IMR-90 (cell line): ENCODE results near the gene OR2A1. TPM values are rescaled to one million over a fixed set of nuclear protein-coding genes. Genes with fewer than 3 reads are reported as not detected.
"Not testable (repeated sequence)": the region's sequence is repeated elsewhere in the genome, so short reads cannot be mapped to it uniquely, and the experiment has no call there.

ENCODE experiments used
- ATAC-seq: fragments of 200-7000 bp; cut with Tn5 transposase; 2 replicates; pipeline ENCODE4 v1.9.1; 2020; ENCODE audit warnings: low read depth, mild to moderate bottlenecking, moderate library complexity
- BruUV-seq: library from RNA; stranded (reverse); fragments of 400-500 nt; replicated peaks from 2 replicates; lab custom pipeline; 2021; lab: Mats Ljungman, UMichigan
- CTCF ChIA-PET: fragments of 300-600 bp; formaldehyde crosslinking; extraction: SDS; loops from one replicate; lab custom pipeline; 2021; ENCODE audit warnings: antibody characterized with exemption; lab: Yijun Ruan, JAX
- POLR2A ChIA-PET: fragments of 300-600 bp; sonication (Branson Sonifier 250); formaldehyde crosslinking; loops from one replicate; lab custom pipeline; 2022; ENCODE audit warnings: antibody characterized with exemption; ENCODE audit not compliant: unreplicated experiment; lab: Charles Lee
- DNase-seq: peaks from one replicate; pipeline ENCODE4 v3.0.0; 2013
- H2AFZ ChIP-seq: replicated peaks from 2 replicates; pipeline ENCODE3; 2013; ENCODE audit warnings: low read length, mild to moderate bottlenecking; ENCODE audit not compliant: poor library complexity
- H2AK5ac ChIP-seq: 2 replicates; pipeline ENCODE4 v1.6.1; 2013; ENCODE audit warnings: low read depth, low read length, inconsistent platforms
- H2AK9ac ChIP-seq: replicated peaks from 2 replicates; pipeline ENCODE3; 2013; ENCODE audit warnings: mild to moderate bottlenecking, low read depth, low read length, moderate library complexity; ENCODE audit not compliant: poor library complexity
- H2BK120ac ChIP-seq: 2 replicates; pipeline ENCODE4 v1.6.1; 2013; ENCODE audit warnings: low read depth, low read length, inconsistent platforms
- H2BK15ac ChIP-seq: 3 replicates; pipeline ENCODE4 v1.6.1; 2013; ENCODE audit warnings: low read depth, low read length, inconsistent platforms
- H2BK20ac ChIP-seq: 2 replicates; pipeline ENCODE4 v1.6.1; 2013; ENCODE audit warnings: low read depth, mild to moderate bottlenecking, inconsistent platforms, low read length, moderate library complexity
- H2BK5ac ChIP-seq: 2 replicates; pipeline ENCODE4 v1.6.1; 2013; ENCODE audit warnings: mild to moderate bottlenecking, low read depth, low read length, inconsistent platforms; ENCODE audit not compliant: poor library complexity, severe bottlenecking
- H3K14ac ChIP-seq: replicated peaks from 2 replicates; pipeline ENCODE4 v1.6.1; 2013; ENCODE audit warnings: low read depth, low read length, inconsistent platforms
- H3K18ac ChIP-seq: 2 replicates; pipeline ENCODE4 v1.6.1; 2013; ENCODE audit warnings: low read depth, low read length, control low read depth
- H3K23ac ChIP-seq: 2 replicates; pipeline ENCODE4 v1.6.1; 2013; ENCODE audit warnings: low read depth, low read length, inconsistent platforms
- H3K27ac ChIP-seq: 2 replicates; pipeline ENCODE4 v1.5.1; 2013; ENCODE audit warnings: mild to moderate bottlenecking, control low read depth, low read length; ENCODE audit not compliant: insufficient read depth
- H3K27me3 ChIP-seq: 2 replicates; pipeline ENCODE4 v1.6.1; 2013; ENCODE audit warnings: low read length; ENCODE audit not compliant: control insufficient read depth, insufficient read depth
- H3K36me3 ChIP-seq: 2 replicates; pipeline ENCODE4 v1.6.1; 2013; ENCODE audit warnings: low read length, mixed read lengths; ENCODE audit not compliant: control insufficient read depth, insufficient read depth
- H3K4ac ChIP-seq: 2 replicates; pipeline ENCODE4 v1.6.1; 2013; ENCODE audit warnings: low read depth, low read length, inconsistent platforms
- H3K4me1 ChIP-seq: 2 replicates; pipeline ENCODE4 v1.6.1; 2013; ENCODE audit warnings: low read length, mixed read lengths; ENCODE audit not compliant: control insufficient read depth, insufficient read depth
- H3K4me2 ChIP-seq: 2 replicates; pipeline ENCODE4 v1.6.1; 2013; ENCODE audit warnings: low read depth, mild to moderate bottlenecking, control low read depth, low read length, moderate library complexity
- H3K4me3 ChIP-seq: 2 replicates; pipeline ENCODE4 v1.5.1; 2013; ENCODE audit warnings: low read depth, mild to moderate bottlenecking, control low read depth, low read length, moderate library complexity; ENCODE audit not compliant: insufficient read depth
- H3K56ac ChIP-seq: 2 replicates; pipeline ENCODE4 v1.6.1; 2013; ENCODE audit warnings: low read length, inconsistent platforms; ENCODE audit not compliant: insufficient read depth; ENCODE audit errors: extremely low read depth
- H3K79me1 ChIP-seq, 2 experiments: 2 replicates each; pipeline ENCODE4 v1.6.1; 2013; ENCODE audit warnings: low read length in 2 of 2, inconsistent platforms in 1 of 2, low read depth in 1 of 2
- H3K9ac ChIP-seq: 2 replicates; pipeline ENCODE4 v1.6.1; 2013; ENCODE audit warnings: low read depth, low read length, control low read depth
- H3K9me1 ChIP-seq: 2 replicates; pipeline ENCODE4 v1.6.1; 2013; ENCODE audit warnings: low read length, inconsistent platforms; ENCODE audit not compliant: insufficient read depth
- H3K9me3 ChIP-seq: 2 replicates; pipeline ENCODE4 v1.6.1; 2013; ENCODE audit warnings: low read length; ENCODE audit not compliant: control insufficient read depth, insufficient read depth
- H4K20me1 ChIP-seq: 2 replicates; pipeline ENCODE4 v1.6.1; 2013; ENCODE audit warnings: low read length, inconsistent platforms; ENCODE audit not compliant: insufficient read depth
- H4K5ac ChIP-seq: 2 replicates; pipeline ENCODE4 v1.6.1; 2013; ENCODE audit warnings: mild to moderate bottlenecking, low read depth, low read length, control low read depth
- H4K8ac ChIP-seq, 2 experiments: 2 replicates each; pipeline ENCODE4 v1.6.1; 2013; ENCODE audit warnings: low read depth in 2 of 2, low read length in 2 of 2, control low read depth in 1 of 2, inconsistent platforms in 1 of 2
- H4K91ac ChIP-seq: 2 replicates; pipeline ENCODE4 v1.6.1; 2013; ENCODE audit warnings: low read depth, low read length, inconsistent platforms; ENCODE audit not compliant: insufficient read depth
- WGBS, 2 experiments: methylation state at CpG; one replicate each; pipeline versions ENCODE4 v1.1.5 to v1.1.7; 2013; ENCODE audit warnings: missing lambda C conversion rate in 2 of 2; ENCODE audit not compliant: insufficient read length in 1 of 2; ENCODE audit errors: extremely low coverage in 2 of 2; 5-methylcytosine and 5-hydroxymethylcytosine counted together
- dilution Hi-C: fragments of 300-500 bp; cut with HindIII; formaldehyde crosslinking; loops from one replicate; pipeline ENCODE4 v1.14.3; 2018; ENCODE audit warnings: low sequenced_read_pairs; ENCODE audit not compliant: unreplicated experiment
- in situ Hi-C: fragments of 300-500 bp; cut with MboI; formaldehyde crosslinking; loops from 3 replicates; pipeline ENCODE4 v1.14.3; 2019; ENCODE audit warnings: low sequenced_read_pairs, inconsistent platforms, mixed read lengths
- intact Hi-C: fragments of 100-400 bp; cut with micrococcal nuclease; formaldehyde crosslinking; loops from 2 replicates; pipeline ENCODE4 v1.10.0; 2022
- polyA plus RNA-seq, 3 experiments: library from polyadenylated mRNA; depleted of rRNA; stranded (reverse); fragments of >200 nt; gene quantifications; 2 replicates each; pipeline ENCODE4 v1.2.3, GENCODE V29; 2012; ENCODE audit warnings: low replicate concordance in 1 of 3
- total RNA-seq: library from RNA; depleted of rRNA; stranded (reverse); fragments of >200 nt; gene quantifications from 2 replicates; pipeline ENCODE4 v1.2.3, GENCODE V29; 2012

Gene OR2A1
- total and polyA plus RNA-seq, 2 of the 4 experiments (the other 2 are of a cell fraction) = not detected

GRCh38 chr7:144362061-144362460 lies 49.8 kb downstream of the OR2A1 start:
- H3K4me2 ChIP-seq, H3K9me1 ChIP-seq, H3K27me3 ChIP-seq, dilution Hi-C loops, H2AK9ac ChIP-seq, H3K36me3 ChIP-seq, H3K18ac ChIP-seq, in situ Hi-C loops, H2BK5ac ChIP-seq, H3K56ac ChIP-seq, H4K8ac ChIP-seq, H2AFZ ChIP-seq, BruUV-seq, H4K91ac ChIP-seq, H2BK15ac ChIP-seq, H4K20me1 ChIP-seq, POLR2A ChIA-PET, DNase-seq, H2BK120ac ChIP-seq, CTCF ChIA-PET, H2AK5ac ChIP-seq, ATAC-seq, H3K4me3 ChIP-seq, H4K5ac ChIP-seq, H3K9ac ChIP-seq, H3K27ac ChIP-seq, intact Hi-C loops, H3K79me1 ChIP-seq, H3K4me1 ChIP-seq, H3K23ac ChIP-seq, H3K14ac ChIP-seq, H3K4ac ChIP-seq, H3K9me3 ChIP-seq, H2BK20ac ChIP-seq: not testable (repeated sequence)
- no CpG with 5 or more reads among the region's 3 CpGs for whole genome bisulfite sequencing, 2 experiments

GRCh38 chr7:144365523-144365922 lies 53.3 kb downstream of the OR2A1 start:
- H3K36me3 ChIP-seq, H4K91ac ChIP-seq, H3K27me3 ChIP-seq, BruUV-seq, in situ Hi-C loops, H4K5ac ChIP-seq, H3K4me1 ChIP-seq, H3K9ac ChIP-seq, H2BK5ac ChIP-seq, DNase-seq, H3K9me3 ChIP-seq, H3K79me1 ChIP-seq, H4K20me1 ChIP-seq, intact Hi-C loops, H3K56ac ChIP-seq, H3K4ac ChIP-seq, H3K9me1 ChIP-seq, CTCF ChIA-PET, H3K14ac ChIP-seq, H3K4me3 ChIP-seq, H2AFZ ChIP-seq, H3K27ac ChIP-seq, H2AK5ac ChIP-seq, H2BK20ac ChIP-seq, H4K8ac ChIP-seq, dilution Hi-C loops, H3K23ac ChIP-seq, ATAC-seq, H3K18ac ChIP-seq, H2BK120ac ChIP-seq, H2BK15ac ChIP-seq, H3K4me2 ChIP-seq, H2AK9ac ChIP-seq, POLR2A ChIA-PET: not testable (repeated sequence)
- no CpG with 5 or more reads among the region's 6 CpGs for WGBS, 2 experiments
